ENCODE measurements around the gene WNT7B. TPM values are rescaled to one million over a fixed set of nuclear protein-coding genes. Genes with fewer than 3 reads are reported as not detected.

Gene WNT7B
- total and polyA plus RNA-seq, 2 experiments from 2014 or later, result 0.10 TPM; not detected in 1

- no peaks in the 10 kb centered on the region for H3K36me3 ChIP-seq (ENCODE audit: insufficient read depth)
Observed at GRCh38 chr22:45962434-45962718, 14.6 kb downstream of the WNT7B start.

More at GRCh38 chr22:45962434-45962718, 14.6 kb downstream of the WNT7B start:
- H3K27ac ChIP-seq (ENCODE audit: low read depth), result no peak overlapping the region
- no peaks in the 10 kb centered on the region for H4K20me1 ChIP-seq (replicated peaks; ENCODE audit: insufficient read depth)
- no peaks in the 10 kb centered on the region for H3K36me3 Mint-ChIP-seq (ENCODE audit: low read depth)
- H3K9me2 ChIP-seq (ENCODE audit: insufficient read depth), result no peaks in the 10 kb centered on the region
- no peak overlapping the region for H3K4me3 ChIP-seq
- no peaks in the 10 kb centered on the region for H3K9me3 Mint-ChIP-seq
- H2AFZ ChIP-seq, result no peak overlapping the region
- peaks cover 20% of the 10 kb centered on the region for H3K27me3 Mint-ChIP-seq (ENCODE audit: insufficient read depth, low read depth, poor library complexity)
- peaks cover 10% of the 10 kb centered on the region for H3K4me1 Mint-ChIP-seq
- H3K4me3 Mint-ChIP-seq, result no peak overlapping the region
- no peaks in the 10 kb centered on the region; the same call in 1 of the 2 replicates for H3K4me1 ChIP-seq (ENCODE audit: insufficient read depth)
- no peaks in the 10 kb centered on the region for H3K79me2 ChIP-seq (replicated peaks; ENCODE audit: insufficient read depth)
- no peaks in the 10 kb centered on the region for H3F3A ChIP-seq (replicated peaks; ENCODE audit: low read depth)
- no peak overlapping the region for H3K27ac Mint-ChIP-seq
- no peaks in the 10 kb centered on the region for H3K27me3 ChIP-seq (ENCODE audit: insufficient read depth)
- DNase-seq (ENCODE audit: low spot score) (no peak), ATAC-seq (no peak)
- TF ChIP-seq, protein P1, sequence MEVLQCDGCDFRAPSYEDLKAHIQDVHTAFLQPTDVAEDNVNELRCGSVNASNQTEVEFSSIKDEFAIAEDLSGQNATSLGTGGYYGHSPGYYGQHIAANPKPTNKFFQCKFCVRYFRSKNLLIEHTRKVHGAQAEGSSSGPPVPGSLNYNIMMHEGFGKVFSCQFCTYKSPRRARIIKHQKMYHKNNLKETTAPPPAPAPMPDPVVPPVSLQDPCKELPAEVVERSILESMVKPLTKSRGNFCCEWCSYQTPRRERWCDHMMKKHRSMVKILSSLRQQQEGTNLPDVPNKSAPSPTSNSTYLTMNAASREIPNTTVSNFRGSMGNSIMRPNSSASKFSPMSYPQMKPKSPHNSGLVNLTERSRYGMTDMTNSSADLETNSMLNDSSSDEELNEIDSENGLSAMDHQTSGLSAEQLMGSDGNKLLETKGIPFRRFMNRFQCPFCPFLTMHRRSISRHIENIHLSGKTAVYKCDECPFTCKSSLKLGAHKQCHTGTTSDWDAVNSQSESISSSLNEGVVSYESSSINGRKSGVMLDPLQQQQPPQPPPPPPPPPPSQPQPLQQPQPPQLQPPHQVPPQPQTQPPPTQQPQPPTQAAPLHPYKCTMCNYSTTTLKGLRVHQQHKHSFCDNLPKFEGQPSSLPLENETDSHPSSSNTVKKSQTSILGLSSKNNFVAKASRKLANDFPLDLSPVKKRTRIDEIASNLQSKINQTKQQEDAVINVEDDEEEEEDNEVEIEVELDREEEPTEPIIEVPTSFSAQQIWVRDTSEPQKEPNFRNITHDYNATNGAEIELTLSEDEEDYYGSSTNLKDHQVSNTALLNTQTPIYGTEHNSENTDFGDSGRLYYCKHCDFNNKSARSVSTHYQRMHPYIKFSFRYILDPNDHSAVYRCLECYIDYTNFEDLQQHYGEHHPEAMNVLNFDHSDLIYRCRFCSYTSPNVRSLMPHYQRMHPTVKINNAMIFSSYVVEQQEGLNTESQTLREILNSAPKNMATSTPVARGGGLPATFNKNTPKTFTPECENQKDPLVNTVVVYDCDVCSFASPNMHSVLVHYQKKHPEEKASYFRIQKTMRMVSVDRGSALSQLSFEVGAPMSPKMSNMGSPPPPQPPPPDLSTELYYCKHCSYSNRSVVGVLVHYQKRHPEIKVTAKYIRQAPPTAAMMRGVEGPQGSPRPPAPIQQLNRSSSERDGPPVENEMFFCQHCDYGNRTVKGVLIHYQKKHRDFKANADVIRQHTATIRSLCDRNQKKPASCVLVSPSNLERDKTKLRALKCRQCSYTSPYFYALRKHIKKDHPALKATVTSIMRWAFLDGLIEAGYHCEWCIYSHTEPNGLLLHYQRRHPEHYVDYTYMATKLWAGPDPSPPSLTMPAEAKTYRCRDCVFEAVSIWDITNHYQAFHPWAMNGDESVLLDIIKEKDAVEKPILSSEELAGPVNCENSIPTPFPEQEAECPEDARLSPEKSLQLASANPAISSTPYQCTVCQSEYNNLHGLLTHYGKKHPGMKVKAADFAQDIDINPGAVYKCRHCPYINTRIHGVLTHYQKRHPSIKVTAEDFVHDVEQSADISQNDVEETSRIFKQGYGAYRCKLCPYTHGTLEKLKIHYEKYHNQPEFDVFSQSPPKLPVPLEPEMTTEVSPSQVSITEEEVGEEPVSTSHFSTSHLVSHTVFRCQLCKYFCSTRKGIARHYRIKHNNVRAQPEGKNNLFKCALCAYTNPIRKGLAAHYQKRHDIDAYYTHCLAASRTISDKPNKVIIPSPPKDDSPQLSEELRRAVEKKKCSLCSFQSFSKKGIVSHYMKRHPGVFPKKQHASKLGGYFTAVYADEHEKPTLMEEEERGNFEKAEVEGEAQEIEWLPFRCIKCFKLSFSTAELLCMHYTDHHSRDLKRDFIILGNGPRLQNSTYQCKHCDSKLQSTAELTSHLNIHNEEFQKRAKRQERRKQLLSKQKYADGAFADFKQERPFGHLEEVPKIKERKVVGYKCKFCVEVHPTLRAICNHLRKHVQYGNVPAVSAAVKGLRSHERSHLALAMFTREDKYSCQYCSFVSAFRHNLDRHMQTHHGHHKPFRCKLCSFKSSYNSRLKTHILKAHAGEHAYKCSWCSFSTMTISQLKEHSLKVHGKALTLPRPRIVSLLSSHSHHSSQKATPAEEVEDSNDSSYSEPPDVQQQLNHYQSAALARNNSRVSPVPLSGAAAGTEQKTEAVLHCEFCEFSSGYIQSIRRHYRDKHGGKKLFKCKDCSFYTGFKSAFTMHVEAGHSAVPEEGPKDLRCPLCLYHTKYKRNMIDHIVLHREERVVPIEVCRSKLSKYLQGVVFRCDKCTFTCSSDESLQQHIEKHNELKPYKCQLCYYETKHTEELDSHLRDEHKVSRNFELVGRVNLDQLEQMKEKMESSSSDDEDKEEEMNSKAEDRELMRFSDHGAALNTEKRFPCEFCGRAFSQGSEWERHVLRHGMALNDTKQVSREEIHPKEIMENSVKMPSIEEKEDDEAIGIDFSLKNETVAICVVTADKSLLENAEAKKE (CRISPR knock-in tag; IDR thresholded peaks at IDR 0.05), result no peak
- TF ChIP-seq EZH2 (IDR thresholded peaks at IDR 0.05; ENCODE audit: low read depth, unreplicated experiment) (no peak), POLR2AphosphoS5 (IDR thresholded peaks at IDR 0.05; ENCODE audit: low read depth) (no peak), ZNF114 (CRISPR knock-in tag; IDR thresholded peaks at IDR 0.05) (no peak), JUNB (IDR thresholded peaks at IDR 0.05; ENCODE audit: unreplicated experiment) (no peak), STAT1 (IDR thresholded peaks at IDR 0.05; ENCODE audit: unreplicated experiment) (no peak), CREB1 (CRISPR knock-in tag; IDR thresholded peaks at IDR 0.05; ENCODE audit: low read depth) (no peak), ZNF331 (CRISPR knock-in tag; IDR thresholded peaks at IDR 0.05; ENCODE audit: low read depth) (no peak), EZH2phosphoT487 (IDR thresholded peaks at IDR 0.05; ENCODE audit: unreplicated experiment) (no peak), REST (IDR thresholded peaks at IDR 0.05; ENCODE audit: unreplicated experiment) (no peak), NANOG (IDR thresholded peaks at IDR 0.05; ENCODE audit: borderline replicate concordance) (no peak)
- TF ChIP-seq, protein P2, sequence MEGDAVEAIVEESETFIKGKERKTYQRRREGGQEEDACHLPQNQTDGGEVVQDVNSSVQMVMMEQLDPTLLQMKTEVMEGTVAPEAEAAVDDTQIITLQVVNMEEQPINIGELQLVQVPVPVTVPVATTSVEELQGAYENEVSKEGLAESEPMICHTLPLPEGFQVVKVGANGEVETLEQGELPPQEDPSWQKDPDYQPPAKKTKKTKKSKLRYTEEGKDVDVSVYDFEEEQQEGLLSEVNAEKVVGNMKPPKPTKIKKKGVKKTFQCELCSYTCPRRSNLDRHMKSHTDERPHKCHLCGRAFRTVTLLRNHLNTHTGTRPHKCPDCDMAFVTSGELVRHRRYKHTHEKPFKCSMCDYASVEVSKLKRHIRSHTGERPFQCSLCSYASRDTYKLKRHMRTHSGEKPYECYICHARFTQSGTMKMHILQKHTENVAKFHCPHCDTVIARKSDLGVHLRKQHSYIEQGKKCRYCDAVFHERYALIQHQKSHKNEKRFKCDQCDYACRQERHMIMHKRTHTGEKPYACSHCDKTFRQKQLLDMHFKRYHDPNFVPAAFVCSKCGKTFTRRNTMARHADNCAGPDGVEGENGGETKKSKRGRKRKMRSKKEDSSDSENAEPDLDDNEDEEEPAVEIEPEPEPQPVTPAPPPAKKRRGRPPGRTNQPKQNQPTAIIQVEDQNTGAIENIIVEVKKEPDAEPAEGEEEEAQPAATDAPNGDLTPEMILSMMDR (conservative IDR thresholded peaks at IDR 0.05; ENCODE audit: low read depth in 2 of 2), result no peak
- TF ChIP-seq, protein P3, sequence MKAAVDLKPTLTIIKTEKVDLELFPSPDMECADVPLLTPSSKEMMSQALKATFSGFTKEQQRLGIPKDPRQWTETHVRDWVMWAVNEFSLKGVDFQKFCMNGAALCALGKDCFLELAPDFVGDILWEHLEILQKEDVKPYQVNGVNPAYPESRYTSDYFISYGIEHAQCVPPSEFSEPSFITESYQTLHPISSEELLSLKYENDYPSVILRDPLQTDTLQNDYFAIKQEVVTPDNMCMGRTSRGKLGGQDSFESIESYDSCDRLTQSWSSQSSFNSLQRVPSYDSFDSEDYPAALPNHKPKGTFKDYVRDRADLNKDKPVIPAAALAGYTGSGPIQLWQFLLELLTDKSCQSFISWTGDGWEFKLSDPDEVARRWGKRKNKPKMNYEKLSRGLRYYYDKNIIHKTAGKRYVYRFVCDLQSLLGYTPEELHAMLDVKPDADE (IDR thresholded peaks at IDR 0.05), result no peak
- H3K4me2 ChIP-seq, result no peak overlapping the region

All from GM23338 (cell line).